Ishikawa (cell line): Measurements from ENCODE around the gene TFF3.

Source experiments
- CEBPB ChIP-seq: IDR thresholded peaks from 2 replicates; pipeline ENCODE4 v1.6.1; 2012
- CREB1 ChIP-seq: IDR thresholded peaks from 2 replicates; pipeline ENCODE4 v1.6.1; 2012; ENCODE audit warnings: low read depth
- EGR1 ChIP-seq: IDR thresholded peaks from 2 replicates; pipeline ENCODE4 v1.6.1; 2012
- EP300 ChIP-seq: IDR thresholded peaks from 2 replicates; pipeline ENCODE4 v1.6.1; 2012; ENCODE audit warnings: borderline replicate concordance
- FOXM1 ChIP-seq: IDR thresholded peaks from 2 replicates; pipeline ENCODE4 v1.6.1; 2012; ENCODE audit warnings: low read depth, borderline replicate concordance
- MAX ChIP-seq: IDR thresholded peaks from 2 replicates; pipeline ENCODE4 v1.6.1; 2012
- NFIC ChIP-seq: IDR thresholded peaks from 2 replicates; pipeline ENCODE4 v1.6.1; 2012
- RAD21 ChIP-seq: IDR thresholded peaks from 2 replicates; pipeline ENCODE4 v1.6.1; 2012; ENCODE audit warnings: low read depth
- REST ChIP-seq: IDR thresholded peaks from 2 replicates; pipeline ENCODE4 v1.6.1; 2012; ENCODE audit warnings: low read depth, mild to moderate bottlenecking
- TAF1 ChIP-seq: IDR thresholded peaks from 2 replicates; pipeline ENCODE4 v1.6.1; 2012; ENCODE audit warnings: low read depth, mild to moderate bottlenecking
- TCF12 ChIP-seq: IDR thresholded peaks from 2 replicates; pipeline ENCODE4 v1.6.1; 2012; ENCODE audit warnings: low read depth
- TEAD4 ChIP-seq: IDR thresholded peaks from 2 replicates; pipeline ENCODE4 v1.6.1; 2012
- USF1 ChIP-seq: IDR thresholded peaks from 2 replicates; pipeline ENCODE4 v1.6.1; 2012
- YY1 ChIP-seq: IDR thresholded peaks from 2 replicates; pipeline ENCODE4 v1.6.1; 2012; ENCODE audit warnings: low read depth
- ZBTB7A ChIP-seq: IDR thresholded peaks from 2 replicates; pipeline ENCODE4 v1.6.1; 2012; ENCODE audit warnings: low read depth

TFF3 gene

GRCh38 chr21:42348762-42349161 is 33.6 kb upstream of the TFF3 start:
- TF ChIP-seq USF1 (no peak), REST (no peak), CREB1 (no peak), NFIC (no peak), TCF12 (no peak), FOXM1 (no peak), EP300 (no peak), YY1 (no peak), CEBPB (no peak), EGR1 (no peak), TAF1 (no peak), RAD21 (no peak), ZBTB7A (no peak), TEAD4 (no peak), MAX (no peak)

DNA sequence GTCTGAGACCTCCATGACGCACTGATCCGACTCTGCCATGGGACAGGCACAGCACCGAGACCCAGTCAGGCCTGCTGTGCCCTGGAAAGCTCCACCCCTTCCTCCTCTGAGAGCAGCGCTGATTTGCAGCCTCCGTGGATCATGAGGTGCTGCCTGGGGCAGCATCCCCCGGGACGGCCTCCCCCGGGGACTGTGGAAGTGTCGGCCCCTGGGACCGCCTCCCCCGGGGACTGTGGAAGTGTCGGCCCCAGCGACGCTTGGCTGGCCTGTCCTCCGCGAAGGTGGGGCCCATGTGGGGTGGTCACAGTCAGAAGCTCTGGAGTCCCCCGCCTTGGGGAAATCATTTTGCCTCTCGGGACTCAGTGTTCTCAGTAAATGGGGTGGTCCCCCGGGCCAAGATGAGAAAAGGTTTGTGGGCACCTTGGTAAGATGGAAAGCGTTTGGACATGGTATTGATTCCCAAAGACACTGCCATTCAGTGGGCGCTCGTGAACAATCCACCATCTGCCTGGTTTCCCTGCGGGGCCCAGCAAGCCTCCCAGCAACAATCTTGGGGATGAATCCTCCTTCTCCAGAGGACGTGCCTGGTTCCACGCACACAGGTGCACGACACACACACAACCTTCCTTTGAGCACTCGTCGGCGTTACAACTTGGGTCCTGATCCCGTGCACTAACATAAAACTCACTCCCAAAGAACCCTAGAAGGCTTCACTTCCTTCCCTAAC is 32.6 kb upstream of the TFF3 start:
- TF ChIP-seq EP300 (no peak), MAX (no peak), CREB1 (no peak), CEBPB (no peak), TAF1 (no peak), REST (no peak), USF1 (no peak), ZBTB7A (no peak), RAD21 (no peak), EGR1 (no peak), YY1 (no peak), TCF12 (no peak), FOXM1 (no peak), NFIC (no peak), TEAD4 (no peak)

- no peak for TF ChIP-seq REST
- TF ChIP-seq EGR1, result no peak
- no peak for TF ChIP-seq RAD21
- no peak for TF ChIP-seq TEAD4
- no peak for TF ChIP-seq EP300
- no peak for TF ChIP-seq NFIC
- no peak for TF ChIP-seq YY1
- TF ChIP-seq TAF1, result no peak
- no peak for TF ChIP-seq USF1
- no peak for TF ChIP-seq ZBTB7A
- no peak for TF ChIP-seq CEBPB
- no peak for TF ChIP-seq FOXM1
- TF ChIP-seq TCF12, result no peak
- TF ChIP-seq CREB1, result no peak
- TF ChIP-seq MAX, result no peak
Measured at GRCh38 chr21:42346866-42347600, 31.8 kb upstream of the TFF3 start.
